Stimulated activated CD4-positive, alpha-beta T cell treated with anti-CD3 and anti-CD28 coated beads, Interleukin-12 subunit alpha, Interleukin-12 subunit beta, amount 100 ng/mL, for 4 hours (primary cell): ENCODE data around the gene TRMT61A.
A peak's percentile ranks its signal among the peaks of the same experiment; 100 is the strongest.

ENCODE experiments used
- DNase-seq: peaks from one replicate; pipeline ENCODE4 v3.0.0-alpha.2; 2020

The TRMT61A gene

GRCh38 chr14:103535891-103536565, 7.0 kb downstream of the TRMT61A start:
- DNase-seq, result no peak

- DNase-seq, result no peak
Measured at GRCh38 chr14:103536693-103537092, 7.7 kb downstream of the TRMT61A start.

DNA sequence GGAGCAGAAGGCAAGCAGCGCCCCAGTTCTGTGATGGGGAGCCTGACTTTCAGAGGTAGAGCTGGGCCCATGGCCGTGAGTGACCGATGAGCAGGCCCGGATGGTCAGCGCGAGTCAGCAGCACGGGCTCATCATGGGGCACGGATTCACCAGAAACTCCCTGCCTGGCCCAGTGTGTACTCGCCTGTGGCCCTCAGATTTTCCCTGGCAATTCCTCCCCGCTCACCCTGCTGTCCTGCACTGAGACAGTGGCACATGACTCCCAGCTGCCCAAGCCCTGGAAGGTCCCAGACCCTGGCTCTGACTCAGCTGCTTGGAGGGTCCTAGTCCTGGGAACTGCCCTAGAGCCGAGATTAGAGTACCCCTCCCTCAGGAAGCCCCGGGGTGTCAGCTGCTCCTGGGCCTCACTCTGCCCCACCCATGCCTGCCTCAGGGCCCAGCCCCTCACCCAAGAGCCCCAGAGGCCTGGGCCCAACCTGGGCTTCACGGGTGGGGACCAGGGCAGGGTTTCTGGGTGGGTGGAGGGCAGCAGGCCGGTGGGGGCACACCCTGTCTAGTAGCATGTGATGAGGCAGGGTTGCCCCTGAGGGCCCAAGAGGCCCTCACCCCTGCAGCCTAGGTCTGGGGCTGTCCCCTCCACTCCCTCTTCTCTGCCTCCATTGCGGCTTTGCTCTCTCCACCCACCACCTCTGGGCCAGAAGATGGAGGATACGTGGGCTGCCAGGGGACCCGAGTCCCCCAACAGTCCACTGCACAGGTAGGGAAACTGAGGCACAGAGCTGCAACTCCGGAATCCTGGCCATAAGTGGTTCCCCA, 8.4 kb downstream of the TRMT61A start:
- DNase-seq, result no peak

GRCh38 chr14:103538291-103539055, 9.5 kb downstream of the TRMT61A start:
- DNase-seq, result no peak

DNA sequence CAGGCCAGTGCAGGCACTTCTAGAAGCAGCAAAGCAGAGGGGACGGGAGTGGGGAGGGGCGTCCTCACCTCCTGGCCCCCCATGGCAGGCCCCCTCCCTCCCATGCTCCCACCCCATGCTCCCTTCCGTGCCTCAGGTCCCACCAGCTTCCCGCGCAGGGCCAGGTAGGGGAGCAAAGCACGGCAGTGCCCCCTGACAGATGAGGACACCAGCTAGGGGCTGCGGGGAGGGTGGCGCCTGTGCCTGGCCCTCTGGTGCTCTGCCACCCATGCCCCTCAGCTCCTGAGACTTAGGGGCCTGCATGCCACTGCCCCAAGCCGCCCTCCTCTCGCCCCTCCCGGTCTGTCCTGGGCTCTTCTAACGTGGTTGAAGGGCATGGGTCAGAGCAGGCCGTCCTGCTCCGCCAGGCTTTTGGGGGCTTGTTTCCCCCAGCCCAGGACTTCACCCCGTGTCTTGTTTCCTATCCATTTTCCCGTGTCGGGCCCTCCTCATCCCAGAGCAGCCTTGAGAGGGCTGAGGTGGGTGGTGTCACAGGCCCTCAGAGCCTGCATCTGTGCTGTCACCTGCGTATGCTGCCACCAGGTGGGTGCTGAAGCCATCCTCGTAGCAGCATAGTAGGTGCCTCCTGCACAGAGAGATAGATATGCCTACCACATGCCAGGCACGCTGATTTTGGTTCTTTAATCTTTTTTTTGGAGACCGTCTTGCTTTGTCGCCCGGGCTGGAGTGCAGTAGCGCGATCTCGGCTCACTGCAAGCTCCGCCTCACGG, 10.2 kb downstream of the TRMT61A start:
- no peak for DNase-seq

GRCh38 chr14:103540821-103541708, 12.1 kb downstream of the TRMT61A start:
- DNase-seq, result no peak

DNA sequence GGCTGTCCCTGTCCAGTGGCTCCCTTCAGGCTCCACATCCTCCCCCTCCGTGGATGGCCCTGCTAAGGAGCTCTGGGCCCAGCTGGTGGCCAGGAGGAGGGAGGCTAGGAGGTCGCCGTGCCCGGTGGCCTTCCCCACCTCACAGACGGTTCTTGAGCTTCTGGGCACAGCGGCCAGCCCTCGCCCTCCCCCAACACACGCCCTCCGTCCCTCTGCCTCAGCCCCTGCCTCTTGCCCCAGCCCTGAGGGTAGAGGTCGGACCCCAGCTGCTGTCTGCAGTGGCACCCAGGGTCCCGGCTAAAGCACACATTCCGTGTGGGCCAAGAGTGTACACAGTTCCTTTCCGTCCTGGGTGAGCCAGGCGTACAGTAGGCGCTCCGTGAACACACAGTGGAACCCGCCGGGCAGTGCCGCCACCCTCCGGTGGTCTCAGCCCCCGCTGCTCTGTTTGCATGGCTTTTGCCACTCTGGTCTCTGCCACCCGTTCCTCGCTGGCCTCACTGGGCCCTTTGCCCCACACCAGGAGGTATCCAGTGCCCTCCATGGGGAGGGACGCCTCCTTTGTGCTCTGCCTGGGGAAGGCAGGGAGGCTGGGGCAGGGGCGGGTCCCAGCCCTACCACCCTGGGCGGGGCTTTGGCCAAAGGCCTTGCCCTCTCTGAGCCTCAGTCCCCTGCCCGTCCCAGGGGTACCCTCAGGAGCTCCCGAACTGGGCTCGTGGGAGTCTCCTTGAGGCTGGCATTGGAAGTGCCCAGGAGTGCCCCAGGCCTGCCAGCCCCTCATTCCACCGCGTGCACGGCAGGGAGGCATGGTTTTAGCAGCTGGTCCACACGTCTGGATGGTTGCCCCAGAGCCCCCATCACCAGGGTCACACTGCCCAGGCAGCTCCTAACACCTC, 13.0 kb downstream of the TRMT61A start:
- DNase-seq, result no peak

- no peak for DNase-seq
Measured at GRCh38 chr14:103542605-103543088, 13.7 kb downstream of the TRMT61A start.

DNA sequence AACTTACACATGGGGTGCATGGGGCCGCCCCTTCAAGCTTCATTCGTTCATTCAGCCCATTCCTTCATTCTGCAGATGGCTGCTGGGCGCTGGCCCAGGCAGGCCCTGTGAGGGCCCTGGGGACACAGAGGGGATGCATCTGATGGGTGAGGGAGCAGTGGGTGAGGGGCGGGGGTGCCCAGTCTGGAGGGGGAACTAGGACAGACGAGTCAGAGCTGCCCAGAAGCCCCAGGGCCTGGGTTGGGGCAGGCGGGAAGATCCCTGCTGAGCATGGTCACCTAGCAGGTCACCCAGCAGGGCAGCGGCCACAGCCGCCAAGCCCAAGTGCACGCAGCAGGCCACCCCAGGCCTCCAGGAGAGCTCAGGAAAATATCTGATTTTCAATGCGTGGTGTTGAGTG, 14.1 kb downstream of the TRMT61A start:
- DNase-seq, result no peak

DNA sequence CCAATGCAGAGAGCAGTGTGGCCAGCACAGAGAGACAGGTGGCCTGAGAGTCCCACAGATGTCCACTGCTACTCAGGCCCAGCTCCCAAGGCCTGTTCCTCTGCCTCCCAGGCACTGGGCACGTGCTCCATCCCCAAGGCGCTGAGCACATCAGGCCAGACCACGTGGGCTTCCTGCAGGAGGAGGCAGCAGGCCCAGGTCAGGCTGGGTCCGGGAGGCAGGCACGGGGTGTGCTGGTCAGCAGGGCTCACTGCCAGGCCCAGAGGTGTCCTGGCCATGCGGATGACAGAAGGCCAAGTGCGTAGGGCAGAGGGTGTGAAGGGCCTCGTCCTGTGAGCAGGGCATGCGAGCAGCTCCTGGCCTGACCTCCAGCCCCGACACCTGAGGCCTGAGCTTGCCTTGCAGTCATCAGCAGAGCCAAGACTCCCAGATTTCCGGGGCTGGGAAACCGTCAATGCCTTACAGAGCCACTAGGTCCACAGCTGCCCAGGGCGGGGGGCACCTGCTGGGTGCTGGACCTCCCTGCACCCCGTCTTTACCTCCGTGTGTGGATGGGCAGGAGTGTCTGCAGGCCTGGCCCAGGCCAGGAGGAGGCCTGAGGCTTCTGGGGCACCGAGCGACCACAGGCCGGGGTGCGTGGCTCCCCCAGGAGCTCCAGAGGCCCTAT, 14.9 kb downstream of the TRMT61A start:
- no peak for DNase-seq

- no peak for DNase-seq
Measured at GRCh38 chr14:103544388-103545218, 15.6 kb downstream of the TRMT61A start.

DNA sequence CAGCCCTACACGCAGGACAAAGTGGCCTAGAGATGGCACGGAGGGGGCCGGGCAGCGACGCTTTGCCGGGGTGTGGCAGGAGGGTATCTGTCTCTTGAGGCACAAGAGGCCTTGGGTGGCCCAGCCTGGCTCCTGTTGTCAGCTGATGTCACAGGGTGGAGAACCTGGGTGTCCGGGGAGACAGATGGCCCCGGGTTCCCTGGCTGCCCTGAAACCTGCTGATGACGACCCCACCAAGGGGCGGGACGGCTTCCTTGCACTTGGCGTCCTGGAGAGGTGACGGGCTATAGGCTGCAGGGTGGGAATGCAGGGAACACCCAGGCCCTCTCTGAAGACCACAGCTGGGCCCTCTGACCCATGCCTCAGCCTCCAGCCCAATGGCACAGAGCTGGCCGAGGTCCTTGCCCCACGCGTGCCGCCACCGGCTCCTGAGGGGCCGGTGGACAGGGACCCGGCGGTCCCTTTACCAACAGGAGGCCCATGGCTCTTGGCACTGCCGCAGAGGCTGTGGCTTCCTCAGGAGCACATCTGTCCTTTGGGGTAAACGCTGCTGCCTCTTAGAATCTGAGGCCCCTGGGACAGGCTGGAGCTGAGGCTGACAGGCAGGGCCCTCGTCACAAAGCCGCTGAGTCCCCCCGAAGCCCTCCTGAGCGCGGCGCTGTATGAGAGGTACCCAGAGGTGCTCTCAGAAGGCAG, 16.4 kb downstream of the TRMT61A start:
- no peak for DNase-seq

DNA sequence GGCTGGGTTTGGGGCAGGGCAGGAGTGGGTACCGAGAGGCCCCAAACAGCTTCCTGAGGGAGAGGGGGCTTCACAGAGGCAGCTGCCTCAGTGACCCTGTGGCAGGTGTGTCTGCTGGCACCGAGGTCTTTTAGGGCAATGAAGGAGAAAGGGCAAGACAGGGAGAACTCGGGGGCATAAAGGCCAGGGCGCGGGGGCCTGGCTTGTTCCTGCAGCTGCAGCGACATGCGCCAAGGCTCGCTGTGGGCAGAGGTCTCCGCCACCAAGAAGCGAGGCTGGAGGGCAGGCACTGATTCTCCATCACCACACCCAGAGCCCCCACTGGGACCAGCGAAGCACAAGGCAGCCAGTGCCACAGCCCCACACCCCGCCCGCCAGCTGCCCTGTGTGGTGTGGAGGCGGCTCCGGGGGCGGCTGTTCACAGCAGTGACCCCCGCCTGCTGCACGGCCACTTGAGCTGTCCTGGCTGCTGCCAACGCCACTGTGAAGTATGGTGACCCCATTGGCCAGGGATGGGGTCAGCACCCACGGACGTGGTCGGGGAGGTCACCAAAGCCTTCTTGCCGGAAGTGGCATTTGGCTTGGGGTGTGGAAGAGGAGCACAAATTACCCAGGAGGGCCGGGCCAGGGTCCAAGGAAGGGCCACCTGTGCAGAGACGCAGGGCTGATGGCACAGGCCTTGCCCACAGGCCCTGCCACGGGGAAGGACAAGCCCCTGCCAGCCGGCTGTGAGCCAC, 17.1 kb downstream of the TRMT61A start:
- no peak for DNase-seq

DNA sequence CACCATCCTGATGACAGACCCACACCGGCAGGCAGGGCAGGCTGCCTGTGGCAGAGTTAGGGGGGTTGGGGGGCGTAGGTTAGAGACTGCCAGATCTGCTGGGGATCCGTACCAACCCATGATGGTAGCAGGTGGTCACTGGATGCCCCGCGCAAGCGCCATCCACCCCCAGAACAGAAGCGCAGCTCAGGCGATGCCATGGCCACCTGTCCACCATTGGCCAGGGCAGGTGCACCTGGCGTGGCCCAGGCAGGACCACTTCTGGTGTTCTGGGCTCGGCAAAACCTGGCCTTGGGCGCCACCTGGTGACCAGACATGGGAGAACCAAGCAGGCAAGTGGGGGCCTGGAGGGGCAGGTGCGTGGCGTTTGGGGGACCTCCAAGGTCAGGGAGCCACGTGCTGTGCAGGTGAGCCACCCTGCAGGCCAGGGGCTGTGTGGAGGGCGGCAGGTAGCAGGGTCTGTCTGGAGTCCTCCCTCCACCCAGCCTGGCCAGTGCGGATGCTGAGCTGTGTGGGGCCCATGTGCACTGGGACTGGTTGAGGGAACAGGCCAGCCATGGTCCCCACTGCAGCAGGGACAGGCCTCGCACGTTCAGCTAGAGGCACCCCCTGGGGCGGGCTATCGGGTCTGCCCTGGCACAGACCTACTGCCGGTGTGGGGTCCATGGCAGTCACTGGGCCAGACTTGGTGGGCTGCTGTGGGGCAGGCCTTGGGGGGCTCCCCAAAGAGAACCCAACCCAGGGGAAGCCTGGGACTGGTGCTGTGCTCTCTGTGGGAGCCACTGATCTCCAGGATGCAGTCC, 17.9 kb downstream of the TRMT61A start:
- DNase-seq, result peak; percentile 75

DNA sequence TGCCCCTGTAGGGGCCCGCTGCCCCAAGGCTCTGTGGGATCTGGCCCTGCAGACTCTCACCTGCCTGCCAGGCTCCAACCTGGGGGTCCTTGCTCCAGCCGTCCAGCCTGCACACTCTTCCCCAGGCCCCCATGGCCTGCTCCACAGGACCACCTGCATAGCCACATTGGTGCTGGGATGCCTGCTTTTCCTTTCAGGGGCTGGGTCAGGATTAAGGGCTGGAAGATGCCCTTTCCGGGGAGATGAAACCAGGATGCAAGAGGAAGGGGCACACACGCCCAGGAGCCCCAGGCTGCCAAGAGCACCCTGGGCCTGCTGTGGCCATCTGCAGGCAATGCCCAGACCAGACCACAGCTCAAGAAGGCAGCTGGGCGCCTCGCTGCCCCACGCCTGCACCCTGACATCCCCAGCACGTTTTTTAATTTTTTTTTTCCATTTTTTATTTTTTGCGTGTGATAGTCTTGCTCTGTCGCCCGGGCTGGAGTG, 18.5 kb downstream of the TRMT61A start:
- DNase-seq, result no peak

DNA sequence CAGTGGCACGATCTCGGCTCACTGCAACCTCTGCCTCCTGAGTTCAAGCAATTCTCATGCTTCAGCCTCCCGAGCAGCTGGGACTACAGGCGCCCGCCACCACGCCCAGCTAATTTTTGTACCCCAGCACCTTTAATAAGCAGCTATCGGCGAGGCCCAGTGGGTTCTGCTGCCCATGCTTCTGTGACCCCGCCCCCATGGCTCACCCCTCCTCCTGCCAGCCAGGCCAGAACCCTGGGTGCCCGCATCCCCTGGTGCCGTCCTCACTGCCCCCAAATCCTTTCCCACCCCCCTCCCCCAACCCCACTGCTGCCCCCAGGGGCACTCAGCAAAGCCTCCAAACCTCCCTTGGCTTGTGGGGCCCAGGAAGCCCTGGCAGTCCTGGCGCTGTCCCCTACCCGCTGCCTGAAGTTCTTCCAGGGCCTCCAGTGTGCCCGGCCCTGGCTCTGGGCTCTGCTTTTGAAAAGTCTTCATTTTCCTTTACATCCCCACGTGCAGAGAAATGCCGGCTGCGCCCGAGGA, 19.0 kb downstream of the TRMT61A start:
- DNase-seq, result no peak
